K562 (cell line): ENCODE data around the gene PQBP1. TPM values are rescaled to one million over a fixed set of nuclear protein-coding genes. Genes with fewer than 3 reads are reported as not detected.

Experiments
- ATF7 ChIP-seq: fragments of 450-650 bp; IDR thresholded peaks from 2 replicates; pipeline ENCODE4 v1.7.1; 2014; ENCODE audit warnings: mild to moderate bottlenecking, moderate library complexity
- HNRNPK ChIP-seq: fragments of 200-400 bp; formaldehyde crosslinking; IDR thresholded peaks from one replicate; pipeline ENCODE4 v1.6.1; 2018; ENCODE audit warnings: mild to moderate bottlenecking, low read depth, low read length; ENCODE audit not compliant: poor library complexity, severe bottlenecking
- KLF1 ChIP-seq: fragments of 450-650 bp; IDR thresholded peaks from 2 replicates; pipeline ENCODE4 v1.6.1; 2016; ENCODE audit warnings: missing genetic modification characterization, missing compliant biosample characterization
- NCOA4 ChIP-seq: fragments of 450-650 bp; IDR thresholded peaks from 2 replicates; pipeline ENCODE4 v1.6.1; 2018; ENCODE audit warnings: mild to moderate bottlenecking; ENCODE audit not compliant: partially characterized antibody
- NFE2 ChIP-seq: IDR thresholded peaks from 2 replicates; pipeline ENCODE4 v1.6.1; 2014; ENCODE audit warnings: antibody characterized with exemption, low read depth
- NUFIP1 ChIP-seq: fragments of 450-650 bp; IDR thresholded peaks from 2 replicates; pipeline ENCODE4 v1.6.1; 2018; ENCODE audit not compliant: partially characterized antibody
- POLR2G ChIP-seq: fragments of 200-400 bp; formaldehyde crosslinking; IDR thresholded peaks from 2 replicates; pipeline ENCODE4 v1.6.1; 2017; ENCODE audit warnings: low read depth, mild to moderate bottlenecking, antibody characterized with exemption, low read length, moderate library complexity
- RAD51 ChIP-seq: fragments of 450-650 bp; IDR thresholded peaks from 2 replicates; pipeline ENCODE4 v1.7.1; 2016; ENCODE audit warnings: low read depth, mild to moderate bottlenecking, borderline replicate concordance
- RBFOX2 ChIP-seq: fragments of 200-400 bp; formaldehyde crosslinking; IDR thresholded peaks from 2 replicates; pipeline ENCODE4 v1.6.1; 2017; ENCODE audit warnings: low read depth, mild to moderate bottlenecking, low read length, moderate library complexity
- RBM14 ChIP-seq: fragments of 200-400 bp; formaldehyde crosslinking; IDR thresholded peaks from 2 replicates; pipeline ENCODE4 v1.6.1; 2018; ENCODE audit warnings: low read depth, mild to moderate bottlenecking, low read length, moderate library complexity, borderline replicate concordance; ENCODE audit not compliant: insufficient read depth
- RBM15 ChIP-seq: fragments of 200-400 bp; formaldehyde crosslinking; IDR thresholded peaks from 2 replicates; pipeline ENCODE4 v1.6.1; 2018; ENCODE audit warnings: mild to moderate bottlenecking, low read length, moderate library complexity; ENCODE audit not compliant: insufficient read depth
- RCOR1 ChIP-seq, 2 experiments: IDR thresholded peaks; 2 replicates each; pipeline ENCODE4 v1.6.1; 2012; ENCODE audit warnings: low read depth in 2 of 2, low read length in 2 of 2, borderline replicate concordance in 1 of 2, improper control_type of control experiment in 1 of 2
- SAFB ChIP-seq: fragments of 200-400 bp; formaldehyde crosslinking; IDR thresholded peaks from 2 replicates; pipeline ENCODE4 v1.6.1; 2017; ENCODE audit warnings: low read depth, low read length, borderline replicate concordance
- TBL1XR1 ChIP-seq, 2 experiments: IDR thresholded peaks; 2 replicates each; pipeline ENCODE4 v1.6.1; 2012; ENCODE audit warnings: improper control_type of control experiment in 2 of 2, low read length in 2 of 2, mild to moderate bottlenecking in 1 of 2
- ZFX ChIP-seq: sonication (generic); formaldehyde crosslinking; IDR thresholded peaks from 2 replicates; pipeline ENCODE4 v1.8.0; 2022; ENCODE audit warnings: mild to moderate bottlenecking, missing genetic modification reagents, moderate library complexity
- ZNF140 ChIP-seq: fragments of 250-450 bp; sonication (Bioruptor Pico); IDR thresholded peaks from 2 replicates; pipeline ENCODE4 v1.8.0; 2021; ENCODE audit warnings: moderate library complexity, mild to moderate bottlenecking, inconsistent platforms
- ZNF263 ChIP-seq: sonication (generic); formaldehyde crosslinking; IDR thresholded peaks from 2 replicates; pipeline ENCODE4 v1.8.0; 2022; ENCODE audit warnings: mild to moderate bottlenecking, missing genetic modification reagents, borderline replicate concordance
- ZNF75A ChIP-seq: fragments of 450-650 bp; formaldehyde crosslinking; IDR thresholded peaks from 2 replicates; pipeline ENCODE4 v1.4.0; 2020; ENCODE audit warnings: mild to moderate bottlenecking
- polyA plus RNA-seq, 8 experiments: library from polyadenylated mRNA; depleted of rRNA in 4 of 8; stranded (reverse) in 5 of 8; unstranded in 3 of 8; fragments of >200 nt; fragmentation: Nextera tagmentation in 2 of 8; fragmentation: Illumina TruSeq in 1 of 8; extraction: Ambion mirVana in 2 of 8; extraction: Trizol in 1 of 8; gene quantifications; 2 replicates each; pipeline versions ENCODE4 v1.2.1 to v1.2.3, GENCODE V29; 2011 to 2014; ENCODE audit warnings: inconsistent platforms in 1 of 8, missing spikeins in 1 of 8
- total RNA-seq, 7 experiments: library from RNA; depleted of rRNA in 6 of 7; stranded (reverse); fragments of >200 nt in 6 of 7; fragmentation: Illumina TruSeq in 2 of 7; extraction: Trizol in 2 of 7; gene quantifications; 2 replicates each; pipeline versions ENCODE4 v1.2.1 to v1.2.3, GENCODE V29; 2011 to 2021; ENCODE audit warnings: low replicate concordance in 1 of 7
- TF ChIP-seq, protein P1 (sequence below): fragments of 250-450 bp; sonication (Bioruptor Pico); IDR thresholded peaks from 2 replicates; pipeline ENCODE4 v1.8.0; 2022; ENCODE audit warnings: moderate library complexity, mild to moderate bottlenecking, inconsistent platforms
- TF ChIP-seq, protein P2 (sequence below): fragments of 450-650 bp; formaldehyde crosslinking; IDR thresholded peaks from 2 replicates; pipeline ENCODE4 v1.4.0; 2022; ENCODE audit warnings: mild to moderate bottlenecking, moderate library complexity
- TF ChIP-seq, protein P3 (sequence below): sonication (generic); formaldehyde crosslinking; IDR thresholded peaks from 2 replicates; pipeline ENCODE4 v1.8.1; 2022; ENCODE audit warnings: missing genetic modification reagents
- TF ChIP-seq, protein P4 (sequence below): sonication (generic); formaldehyde crosslinking; IDR thresholded peaks from 2 replicates; pipeline ENCODE4 v1.9.0; 2022; ENCODE audit warnings: mild to moderate bottlenecking, missing genetic modification reagents
- TF ChIP-seq, protein P5 (sequence below), 2 experiments: fragments of 450-650 bp in 1 of 2; sonication (generic) in 1 of 2; formaldehyde crosslinking in 1 of 2; IDR thresholded peaks in 1 of 2; conservative IDR thresholded peaks in 1 of 2; 2 replicates each; pipeline versions ENCODE4 v1.6.1 to v1.8.1; 2016 to 2023; ENCODE audit warnings: mild to moderate bottlenecking in 2 of 2, moderate library complexity in 2 of 2, inconsistent platforms in 1 of 2, missing genetic modification reagents in 1 of 2

The PQBP1 gene
- total and polyA plus RNA-seq, 9 of the 15 experiments (the other 6 are each of a cell fraction or from before 2014, with no cell fraction given), result 41.3 to 262 (median 112) TPM

DNA sequence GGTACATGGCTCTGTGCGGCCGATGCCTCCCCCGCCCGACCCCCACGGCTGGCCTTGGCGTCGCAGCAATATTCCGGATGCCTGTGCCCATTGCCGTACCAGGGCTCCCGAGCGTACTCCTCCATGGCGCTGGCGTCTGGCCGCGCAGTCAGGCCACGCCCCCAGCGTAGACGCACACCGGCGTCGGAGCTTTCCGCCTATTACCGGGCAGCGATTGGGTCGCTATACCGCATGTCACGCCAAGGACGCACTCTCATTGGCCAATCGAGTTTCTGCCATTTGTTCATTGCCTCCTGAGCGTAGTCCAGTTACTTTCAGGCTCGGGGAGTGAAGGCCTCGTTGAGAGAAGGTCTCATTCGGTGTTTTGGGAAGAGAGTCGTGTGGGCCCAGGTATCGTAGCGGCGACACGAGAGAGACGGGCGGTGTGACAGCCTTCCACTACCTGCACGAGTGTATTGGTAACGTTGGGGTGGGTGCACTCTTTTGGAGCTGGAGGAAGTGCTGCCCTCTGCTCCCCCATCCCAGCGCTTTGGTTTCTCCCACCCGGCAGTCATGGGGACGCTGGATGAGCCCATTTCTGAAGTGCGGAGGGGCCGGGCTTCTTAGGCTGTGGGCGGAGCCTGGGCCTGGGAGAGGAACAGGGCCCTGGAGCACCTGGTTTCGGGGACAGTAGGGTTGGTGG, at the start of gene PQBP1, which contains the start of gene TIMM17B (continued):
- TF ChIP-seq, protein P1, sequence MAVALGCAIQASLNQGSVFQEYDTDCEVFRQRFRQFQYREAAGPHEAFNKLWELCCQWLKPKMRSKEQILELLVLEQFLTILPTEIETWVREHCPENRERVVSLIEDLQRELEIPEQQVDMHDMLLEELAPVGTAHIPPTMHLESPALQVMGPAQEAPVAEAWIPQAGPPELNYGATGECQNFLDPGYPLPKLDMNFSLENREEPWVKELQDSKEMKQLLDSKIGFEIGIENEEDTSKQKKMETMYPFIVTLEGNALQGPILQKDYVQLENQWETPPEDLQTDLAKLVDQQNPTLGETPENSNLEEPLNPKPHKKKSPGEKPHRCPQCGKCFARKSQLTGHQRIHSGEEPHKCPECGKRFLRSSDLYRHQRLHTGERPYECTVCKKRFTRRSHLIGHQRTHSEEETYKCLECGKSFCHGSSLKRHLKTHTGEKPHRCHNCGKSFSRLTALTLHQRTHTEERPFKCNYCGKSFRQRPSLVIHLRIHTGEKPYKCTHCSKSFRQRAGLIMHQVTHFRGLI (CRISPR knock-in tag), result no peak
- TF ChIP-seq RBFOX2, result peak; percentile 96
- TF ChIP-seq TBL1XR1 (IDR thresholded peaks at IDR 0.05; ENCODE audit: low read length in 2 of 2), result peak in 1 of 2 experiments; percentile 38; a peak in 1 of 4 replicates
- TF ChIP-seq, protein P2, sequence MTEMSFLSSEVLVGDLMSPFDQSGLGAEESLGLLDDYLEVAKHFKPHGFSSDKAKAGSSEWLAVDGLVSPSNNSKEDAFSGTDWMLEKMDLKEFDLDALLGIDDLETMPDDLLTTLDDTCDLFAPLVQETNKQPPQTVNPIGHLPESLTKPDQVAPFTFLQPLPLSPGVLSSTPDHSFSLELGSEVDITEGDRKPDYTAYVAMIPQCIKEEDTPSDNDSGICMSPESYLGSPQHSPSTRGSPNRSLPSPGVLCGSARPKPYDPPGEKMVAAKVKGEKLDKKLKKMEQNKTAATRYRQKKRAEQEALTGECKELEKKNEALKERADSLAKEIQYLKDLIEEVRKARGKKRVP (CRISPR knock-in tag), result no peak
- no peak for TF ChIP-seq RBM14
- TF ChIP-seq, protein P3, sequence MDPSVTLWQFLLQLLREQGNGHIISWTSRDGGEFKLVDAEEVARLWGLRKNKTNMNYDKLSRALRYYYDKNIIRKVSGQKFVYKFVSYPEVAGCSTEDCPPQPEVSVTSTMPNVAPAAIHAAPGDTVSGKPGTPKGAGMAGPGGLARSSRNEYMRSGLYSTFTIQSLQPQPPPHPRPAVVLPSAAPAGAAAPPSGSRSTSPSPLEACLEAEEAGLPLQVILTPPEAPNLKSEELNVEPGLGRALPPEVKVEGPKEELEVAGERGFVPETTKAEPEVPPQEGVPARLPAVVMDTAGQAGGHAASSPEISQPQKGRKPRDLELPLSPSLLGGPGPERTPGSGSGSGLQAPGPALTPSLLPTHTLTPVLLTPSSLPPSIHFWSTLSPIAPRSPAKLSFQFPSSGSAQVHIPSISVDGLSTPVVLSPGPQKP, result no peak
- TF ChIP-seq NUFIP1, result peak; percentile 44
- TF ChIP-seq, protein P4, sequence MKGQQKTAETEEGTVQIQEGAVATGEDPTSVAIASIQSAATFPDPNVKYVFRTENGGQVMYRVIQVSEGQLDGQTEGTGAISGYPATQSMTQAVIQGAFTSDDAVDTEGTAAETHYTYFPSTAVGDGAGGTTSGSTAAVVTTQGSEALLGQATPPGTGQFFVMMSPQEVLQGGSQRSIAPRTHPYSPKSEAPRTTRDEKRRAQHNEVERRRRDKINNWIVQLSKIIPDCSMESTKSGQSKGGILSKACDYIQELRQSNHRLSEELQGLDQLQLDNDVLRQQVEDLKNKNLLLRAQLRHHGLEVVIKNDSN, result peak; percentile 60
- TF ChIP-seq RAD51, result no peak; the same call in 1 of the 2 replicates
- peak; percentile 47; the same call in 1 of the 2 replicates for TF ChIP-seq ZNF263 (CRISPR knock-in tag)
- TF ChIP-seq, protein P5, sequence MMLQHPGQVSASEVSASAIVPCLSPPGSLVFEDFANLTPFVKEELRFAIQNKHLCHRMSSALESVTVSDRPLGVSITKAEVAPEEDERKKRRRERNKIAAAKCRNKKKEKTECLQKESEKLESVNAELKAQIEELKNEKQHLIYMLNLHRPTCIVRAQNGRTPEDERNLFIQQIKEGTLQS (IDR thresholded peaks at IDR 0.05), result no peak
- TF ChIP-seq, protein P5 (CRISPR knock-in tag; conservative IDR thresholded peaks at IDR 0.05), result no peak
- peak; percentile 99 for TF ChIP-seq ATF7
- no peak for TF ChIP-seq SAFB
- TF ChIP-seq RCOR1 (IDR thresholded peaks at IDR 0.05; ENCODE audit: borderline replicate concordance in 1 of 2, low read depth in 2 of 2, low read length in 2 of 2), result no peak
- TF ChIP-seq NFE2, result no peak
- no peak for TF ChIP-seq RBM15
- TF ChIP-seq ZFX, result peak; percentile 90
- TF ChIP-seq POLR2G, result peak; percentile 93
- TF ChIP-seq HNRNPK, result no peak
- TF ChIP-seq NCOA4, result no peak
- no peak for TF ChIP-seq ZNF140
- TF ChIP-seq ZNF75A, result no peak
- no peak for TF ChIP-seq KLF1 (tag)
